HG03025 (cell line): Measurements from ENCODE around the gene RNF220.
"Not testable (repeated sequence)": the region's sequence is repeated elsewhere in the genome, so short reads cannot be mapped to it uniquely, and the experiment has no call there.

ENCODE experiments used
- ATAC-seq: cut with Tn5 transposase; IDR thresholded peaks from one replicate; pipeline ENCODE4 v1.9.1; 2021; ENCODE audit warnings: mild to moderate bottlenecking, moderate library complexity; ENCODE audit not compliant: unreplicated experiment, low FRiP score

Gene RNF220

DNA sequence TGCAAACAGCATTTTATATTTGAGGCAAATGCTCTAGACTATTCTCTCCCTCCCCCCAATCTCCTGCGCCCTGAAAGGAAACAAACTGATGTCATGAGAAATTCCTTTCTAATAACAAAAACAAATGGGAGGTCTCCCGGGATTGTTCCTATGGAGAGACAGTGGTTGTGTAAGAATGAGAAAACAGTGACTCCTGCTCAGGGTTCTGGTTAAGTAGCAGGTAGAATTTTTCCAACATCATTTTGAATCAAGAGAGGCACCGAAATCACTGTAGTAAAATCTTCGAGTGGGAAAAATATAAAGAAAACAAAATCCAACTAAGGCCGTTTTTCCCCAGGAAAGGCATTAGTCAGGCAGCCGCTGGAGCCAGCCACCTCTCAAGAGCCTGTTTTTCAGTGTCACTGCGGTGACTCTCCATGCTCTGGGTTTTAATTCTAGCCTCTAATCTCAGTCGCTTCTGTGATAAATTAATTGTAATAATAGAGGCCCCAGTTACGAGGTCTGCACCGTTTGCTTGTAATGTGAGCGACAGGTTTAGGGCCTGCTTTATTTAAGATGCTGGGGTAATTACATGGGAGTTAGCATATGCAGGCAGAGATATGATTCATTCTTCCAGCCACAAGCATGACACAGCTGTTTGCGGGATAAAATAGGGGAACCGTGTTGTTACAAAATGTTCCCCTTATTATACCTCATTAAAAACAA, 80.3 kb downstream of the RNF220 start:
- ATAC-seq: no peak

DNA sequence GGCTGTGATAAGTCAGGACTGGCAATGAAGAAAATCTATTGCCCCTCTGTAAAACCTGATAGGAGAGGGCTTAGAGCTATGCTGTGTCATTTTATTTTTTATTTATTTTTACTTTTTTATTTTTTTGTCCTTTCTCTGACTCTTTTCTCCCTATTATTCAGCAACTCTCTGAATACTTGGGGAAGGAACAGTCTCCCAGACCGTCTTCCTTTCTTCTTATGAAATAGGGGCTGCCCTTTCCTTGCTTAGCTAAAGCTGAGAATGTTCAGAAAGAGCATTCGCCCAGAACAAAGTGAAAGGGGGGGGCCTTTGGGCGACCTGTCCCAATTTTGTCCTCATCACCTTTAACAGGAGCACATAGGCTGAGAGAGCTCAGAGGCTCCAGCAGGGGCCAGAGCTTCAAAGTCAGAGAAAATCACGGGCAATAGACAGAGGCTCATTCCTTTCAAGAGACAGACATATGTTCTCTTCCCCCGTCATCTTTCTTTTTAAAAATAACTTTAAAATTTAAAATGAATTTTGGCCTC, 80.9 kb downstream of the RNF220 start:
- ATAC-seq: no peak

DNA sequence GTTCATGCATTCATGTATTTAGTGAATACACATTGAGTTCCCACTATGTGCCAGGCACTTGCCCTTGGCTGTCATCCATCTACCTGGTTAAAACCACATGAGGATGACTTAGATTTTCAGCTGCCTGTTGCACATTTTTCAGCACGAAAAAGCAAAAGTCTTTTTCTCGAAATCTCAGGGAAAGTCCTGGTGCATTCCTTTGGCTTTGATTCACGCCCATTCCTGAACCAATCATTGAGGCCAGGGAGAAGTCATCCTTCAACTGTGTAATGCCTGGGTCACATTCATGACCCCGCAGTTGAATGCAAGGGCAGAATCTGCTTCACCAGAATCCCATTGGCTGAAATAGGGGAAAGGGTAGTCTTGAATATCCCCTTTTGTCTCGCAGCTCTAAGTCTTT, 84.4 kb downstream of the RNF220 start:
- ATAC-seq: no peak

DNA sequence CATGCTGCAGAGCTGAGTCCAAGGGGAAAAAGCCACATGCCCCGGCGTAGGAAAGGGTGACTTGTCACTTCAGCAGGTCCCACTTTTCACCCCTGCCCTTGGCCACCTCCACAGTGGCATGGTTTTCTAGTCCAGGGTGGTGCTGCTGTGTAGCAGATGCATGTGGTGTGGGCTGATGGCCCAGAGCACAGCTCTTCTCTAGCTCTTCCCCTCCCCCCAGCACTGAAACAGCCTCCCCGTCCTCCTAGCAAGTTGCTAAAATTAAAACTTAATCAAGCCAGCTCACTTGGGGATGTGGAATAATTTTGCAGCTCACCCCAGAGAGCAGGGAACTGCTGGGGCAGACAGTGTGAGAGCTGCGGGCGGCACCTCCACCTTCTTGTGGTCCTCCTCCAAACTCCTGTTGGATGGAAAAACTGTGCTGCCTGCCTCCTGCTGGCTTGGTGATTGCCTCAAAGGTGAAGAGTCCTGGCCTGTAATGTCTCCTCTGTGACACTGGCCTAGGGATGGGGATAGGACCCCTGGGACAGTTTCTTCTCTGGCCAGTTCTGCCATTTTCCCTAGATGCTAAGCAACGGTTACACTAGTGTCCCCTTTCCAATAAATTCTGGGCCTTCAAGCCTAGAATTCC, 91.6 kb downstream of the RNF220 start:
- ATAC-seq: no peak

DNA sequence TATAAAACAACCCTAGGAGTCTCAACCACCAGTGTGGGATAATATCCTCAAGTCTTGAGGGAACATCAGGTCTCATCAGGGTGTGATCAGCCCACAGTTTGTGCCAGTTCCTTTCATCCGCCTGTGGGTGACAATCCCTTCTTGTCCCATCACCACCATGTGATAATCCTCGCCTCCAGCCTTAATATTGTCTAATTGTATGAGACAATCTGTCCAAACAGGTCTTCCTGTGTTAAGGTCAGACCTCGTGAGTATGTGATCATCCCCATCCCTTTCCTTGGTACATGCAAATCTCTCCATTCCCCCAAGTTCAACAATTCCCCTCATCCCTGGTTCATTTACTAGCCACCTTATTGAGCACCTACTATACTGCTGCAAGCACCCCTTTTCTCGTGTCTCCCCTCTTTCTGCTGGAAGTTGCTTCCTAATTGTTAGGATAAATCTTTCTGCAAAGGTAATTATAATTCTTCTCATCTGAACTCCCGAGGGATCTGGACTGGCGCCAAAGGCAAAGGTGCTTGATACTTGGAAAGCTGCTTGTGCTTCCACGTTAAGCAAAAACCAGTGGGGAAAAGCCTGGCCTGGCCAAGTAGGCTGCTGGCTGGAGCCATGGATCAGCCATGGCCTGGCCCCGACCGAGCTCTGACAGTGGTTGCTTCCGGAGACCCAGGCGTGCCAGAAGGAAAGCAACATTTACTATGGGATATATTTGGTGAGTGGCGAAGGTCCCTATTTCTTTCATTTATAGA, 92.5 kb downstream of the RNF220 start:
- ATAC-seq: no peak

DNA sequence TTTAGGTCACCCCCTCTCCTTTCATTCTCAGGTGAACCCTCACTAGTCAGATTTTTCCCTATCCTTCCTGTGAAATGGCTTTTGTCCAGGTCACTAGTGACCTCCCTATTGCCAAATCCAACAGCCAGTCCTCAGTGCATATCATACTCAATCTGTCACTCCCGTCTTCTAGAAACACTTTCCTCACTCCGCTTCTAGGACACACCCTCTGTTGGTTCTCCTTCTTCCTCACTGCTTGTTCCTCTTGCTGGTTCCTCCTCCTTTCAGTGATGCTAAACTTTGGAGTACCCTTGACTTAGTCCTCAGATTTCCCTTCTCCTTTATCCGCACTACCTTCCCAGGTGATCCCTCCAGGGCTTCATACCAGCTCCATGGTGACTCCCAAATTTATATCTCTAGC, 94.3 kb downstream of the RNF220 start:
- no peak for ATAC-seq

DNA sequence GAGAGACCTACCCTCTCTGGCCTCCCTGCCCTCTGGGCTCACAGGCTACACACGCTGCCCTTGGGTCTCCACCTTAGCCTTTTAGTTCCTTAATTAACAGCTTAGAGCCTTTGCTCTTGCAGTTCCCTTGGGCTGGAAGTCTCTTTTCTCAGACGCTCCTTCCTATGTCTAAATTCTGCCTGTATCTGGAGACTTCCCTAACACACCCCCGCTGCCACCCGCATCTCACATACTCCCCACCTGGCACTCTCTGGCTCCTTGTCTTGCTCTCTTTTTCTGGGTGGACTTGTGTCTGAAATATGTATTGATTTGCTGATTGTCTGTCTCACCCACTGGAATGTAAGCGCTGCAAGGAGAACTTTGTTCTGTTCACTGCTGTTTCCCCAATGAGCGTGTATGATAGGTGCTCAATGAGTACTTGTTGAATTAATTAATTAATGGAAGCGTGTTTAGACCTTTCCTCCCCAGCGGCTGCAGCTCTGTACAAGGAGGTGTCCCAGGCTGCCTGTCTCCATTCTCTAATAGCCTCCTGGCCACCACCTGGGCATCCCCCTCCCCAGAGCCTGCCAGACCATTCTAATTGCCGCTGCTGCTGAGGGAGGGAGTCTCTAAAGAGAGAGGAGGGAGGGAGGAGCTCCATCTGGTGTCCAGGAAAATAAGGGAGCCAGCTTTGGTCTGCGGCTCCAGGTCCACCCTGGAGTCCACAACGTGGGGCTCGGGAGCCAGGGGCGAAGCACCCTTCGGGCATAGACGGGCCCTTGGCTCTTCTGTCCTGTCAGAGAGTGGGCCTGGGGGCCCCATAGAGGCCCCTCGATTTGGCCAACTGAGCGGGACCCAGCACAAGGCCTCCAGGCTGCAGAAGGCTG, 95.4 kb downstream of the RNF220 start:
- no peak for ATAC-seq

DNA sequence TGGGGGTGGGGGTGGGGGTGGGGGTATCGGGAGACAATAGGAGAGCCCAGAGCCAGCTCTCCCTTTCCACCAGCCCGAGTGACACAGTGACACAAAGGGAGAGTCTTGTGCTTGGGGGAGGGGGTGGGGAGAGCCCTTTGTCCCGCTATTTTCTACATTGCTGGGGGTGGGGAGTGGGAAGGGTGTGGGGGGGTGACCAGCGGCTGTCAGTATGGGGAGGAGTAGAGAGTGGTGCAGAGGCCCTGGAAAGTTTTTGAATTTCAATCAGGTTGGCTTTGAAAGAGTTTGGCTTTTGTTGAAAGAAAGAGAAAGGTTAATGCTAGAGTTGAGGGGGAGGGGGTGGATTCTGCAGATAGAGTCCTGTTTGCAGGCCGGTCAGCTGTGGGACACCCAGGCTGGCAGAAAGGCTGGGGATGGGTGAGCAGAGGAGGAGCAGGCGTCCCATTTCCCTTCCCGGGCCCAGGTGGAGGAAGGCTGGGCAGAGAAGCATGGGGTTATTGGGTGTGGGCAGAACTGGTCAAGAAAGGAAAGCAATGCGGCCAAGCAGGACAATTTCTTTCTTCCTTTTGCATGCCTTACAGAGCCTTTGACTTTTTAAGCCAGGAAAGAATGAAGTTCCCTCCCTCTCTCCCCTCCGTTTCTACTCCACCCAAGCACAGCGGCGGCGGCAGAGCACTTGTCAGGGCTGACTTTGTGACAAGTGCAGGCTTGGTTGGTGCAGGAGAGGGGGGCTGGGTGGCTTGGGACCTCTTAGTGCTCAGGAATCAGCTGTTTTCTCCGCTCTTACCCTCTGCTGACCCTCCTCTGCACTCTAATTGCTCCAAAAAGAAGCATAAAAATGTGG, 96.2 kb downstream of the RNF220 start:
- no peak for ATAC-seq

DNA sequence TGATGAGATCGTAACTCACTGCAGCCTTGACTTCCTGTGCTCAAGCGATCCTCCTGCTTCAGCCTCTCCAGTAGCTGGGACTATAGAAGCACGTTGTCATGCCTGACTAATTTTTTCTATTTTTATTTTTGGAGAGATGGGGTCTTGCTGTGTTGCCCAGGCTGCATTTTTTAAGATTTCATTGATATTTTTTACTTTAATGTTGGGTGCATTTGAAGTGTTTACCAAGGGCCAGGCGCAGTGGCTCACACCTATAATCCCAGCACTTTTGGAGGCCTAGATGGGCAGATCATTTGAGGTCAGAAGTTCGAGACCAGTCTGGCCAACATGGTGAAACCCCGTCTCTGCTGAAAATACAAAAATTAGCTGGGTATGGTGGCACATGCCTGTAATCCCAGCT, 97.8 kb downstream of the RNF220 start:
- ATAC-seq: not testable (repeated sequence)

DNA sequence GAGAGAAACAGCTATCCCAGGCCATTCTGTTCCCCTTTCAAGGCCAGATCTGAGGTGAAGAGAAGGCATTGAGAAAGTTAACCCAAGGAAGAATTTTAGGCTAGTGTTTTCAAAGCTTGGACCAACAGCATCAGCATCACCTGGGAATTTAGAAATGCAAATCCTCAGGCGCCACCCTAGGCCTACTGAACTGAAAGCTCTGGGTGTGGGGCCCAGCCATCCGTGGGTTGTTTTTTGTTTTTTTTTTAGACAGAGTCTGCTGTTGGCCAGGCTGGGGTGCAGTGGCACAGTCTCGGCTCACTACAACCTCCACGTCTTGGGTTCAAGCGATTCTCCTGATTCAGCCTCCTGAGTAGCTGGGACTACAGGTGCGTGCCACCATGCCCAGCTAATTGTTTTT, 98.6 kb downstream of the RNF220 start:
- ATAC-seq: no peak

DNA sequence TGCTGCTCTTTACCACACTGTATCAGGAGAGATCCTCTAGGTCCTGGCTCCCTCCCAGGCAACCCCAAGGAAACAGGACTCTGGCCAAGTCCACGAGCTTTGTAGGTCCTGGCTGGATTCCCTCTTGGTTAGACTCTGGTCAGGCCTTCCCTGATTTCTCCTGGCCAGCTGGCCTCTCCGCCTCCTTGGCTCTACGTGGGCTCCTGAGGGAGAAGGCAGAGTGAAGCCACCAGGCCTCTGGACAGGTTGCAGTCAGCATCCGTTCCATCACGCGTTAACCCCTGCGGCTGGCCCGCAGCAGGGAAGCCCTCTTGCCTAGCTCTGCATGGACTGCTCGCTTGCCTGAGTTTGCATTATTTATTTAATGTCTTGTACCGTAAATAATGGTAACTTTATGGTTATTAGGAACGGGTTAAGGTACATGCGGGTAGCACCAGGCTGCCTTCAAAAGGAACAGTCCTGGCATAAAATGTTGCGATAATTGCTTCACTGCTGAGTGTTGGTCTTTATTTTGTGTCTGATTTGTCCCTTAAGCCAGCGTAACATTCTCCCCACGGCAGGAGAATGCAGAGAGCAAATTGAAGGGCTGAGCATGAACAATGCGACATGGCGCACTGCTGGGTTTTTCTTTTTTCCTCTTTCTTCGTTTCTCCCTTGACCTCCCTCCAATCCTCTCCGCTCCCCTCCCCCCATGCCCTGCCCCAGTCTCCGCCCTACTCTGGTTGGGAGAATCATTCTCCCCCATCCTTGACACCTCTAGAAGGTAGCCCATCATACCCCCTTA, 100.3 kb downstream of the RNF220 start:
- no peak for ATAC-seq

DNA sequence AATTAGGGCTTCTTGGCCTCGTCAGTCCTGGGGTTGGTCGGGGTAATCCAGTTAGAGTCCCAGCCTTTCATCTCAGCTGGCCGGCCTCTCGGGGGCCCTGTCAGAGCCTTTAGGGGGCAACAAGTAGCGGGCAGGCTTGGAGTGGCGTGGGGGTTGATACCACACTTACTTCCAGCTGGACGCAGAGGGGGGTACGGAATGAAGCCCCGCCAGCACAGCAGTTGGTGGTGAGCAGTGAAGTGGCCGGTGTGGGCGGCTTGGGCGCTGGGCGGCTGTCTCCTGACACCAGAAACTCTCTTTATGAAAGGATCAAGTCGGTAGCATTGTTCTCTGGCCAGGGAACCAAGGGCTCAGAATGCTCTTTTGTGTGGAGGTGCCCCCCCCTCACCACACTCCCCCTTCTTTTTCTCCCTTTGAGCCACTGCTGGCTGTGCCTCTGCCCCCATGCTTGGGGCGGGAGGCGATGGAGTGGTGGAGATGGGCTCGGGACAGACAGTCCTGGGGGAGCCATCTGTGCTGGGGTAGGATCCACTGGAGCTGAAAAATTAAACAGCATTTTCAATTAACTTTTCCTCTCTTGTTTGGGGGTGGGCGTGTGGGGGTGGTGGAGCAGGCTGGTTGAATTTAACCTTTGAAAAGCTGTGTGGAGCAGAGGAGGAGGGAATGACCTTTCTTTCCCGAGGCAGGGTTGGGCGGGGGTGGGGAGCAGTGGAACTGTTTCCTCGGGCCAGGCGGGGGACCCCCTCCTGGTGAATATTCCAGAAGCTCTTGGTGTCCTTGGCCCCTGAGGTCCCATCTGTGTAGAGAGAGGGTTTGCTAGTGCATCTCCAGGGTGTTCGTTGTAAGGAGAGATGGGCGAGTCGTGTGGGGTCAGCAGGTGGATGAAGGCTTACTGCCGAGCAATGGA, 102.7 kb downstream of the RNF220 start:
- no peak for ATAC-seq

DNA sequence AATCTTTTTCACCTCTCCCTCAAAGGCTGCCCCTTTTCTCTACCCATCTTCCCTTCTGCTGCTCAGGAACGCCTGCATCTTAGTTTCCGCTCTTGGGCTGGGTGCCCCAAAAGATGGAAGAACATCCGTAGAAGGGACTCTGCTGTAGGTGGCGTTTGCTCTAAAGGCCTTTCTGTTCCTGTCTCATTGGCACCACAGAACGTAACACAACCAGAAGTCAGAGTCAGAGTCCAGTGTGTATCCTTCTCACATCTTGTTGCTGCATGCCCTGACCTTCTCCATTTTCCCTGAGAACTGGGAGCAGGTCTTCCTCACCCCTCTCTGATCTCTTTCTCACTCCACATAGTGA, 103.3 kb downstream of the RNF220 start:
- ATAC-seq: no peak

DNA sequence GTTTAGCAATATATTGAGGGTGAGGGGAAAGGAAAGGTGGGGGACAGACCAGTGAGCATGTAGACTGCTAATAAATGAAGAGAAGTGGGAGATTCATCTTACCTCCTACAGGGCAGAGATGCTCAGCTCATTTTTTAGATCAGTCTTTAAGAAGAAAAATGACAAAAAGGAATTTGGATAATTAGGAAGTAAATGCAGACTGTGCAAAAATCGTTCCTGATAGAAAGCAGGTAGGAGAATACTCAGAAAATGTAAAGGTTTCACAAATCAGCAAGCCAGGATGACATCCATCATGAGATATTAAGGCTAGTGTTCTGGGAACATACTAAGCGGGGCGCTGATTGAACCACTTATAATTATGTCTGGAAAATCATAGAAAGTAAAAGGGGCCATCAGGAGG, 106.3 kb downstream of the RNF220 start:
- ATAC-seq: no peak

DNA sequence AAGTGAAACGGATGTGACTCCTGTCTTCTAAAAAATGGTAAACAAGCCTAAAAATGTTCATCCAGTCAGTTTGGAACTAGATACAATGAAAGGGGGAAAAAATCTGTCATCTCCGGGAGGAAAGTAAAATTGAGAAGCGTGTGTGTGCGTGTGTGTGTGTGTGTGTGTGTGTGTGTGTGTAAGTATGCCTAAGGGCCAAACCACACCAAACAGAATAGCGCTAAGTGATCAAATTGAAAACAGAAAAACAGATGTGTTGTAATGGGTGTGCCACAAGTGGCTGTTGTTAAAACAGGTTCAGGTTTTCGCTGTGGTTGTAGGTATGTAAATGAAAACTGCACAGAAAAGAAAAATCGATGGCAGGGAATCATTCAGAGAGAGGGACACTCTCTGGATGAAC, 106.7 kb downstream of the RNF220 start:
- ATAC-seq: no peak

DNA sequence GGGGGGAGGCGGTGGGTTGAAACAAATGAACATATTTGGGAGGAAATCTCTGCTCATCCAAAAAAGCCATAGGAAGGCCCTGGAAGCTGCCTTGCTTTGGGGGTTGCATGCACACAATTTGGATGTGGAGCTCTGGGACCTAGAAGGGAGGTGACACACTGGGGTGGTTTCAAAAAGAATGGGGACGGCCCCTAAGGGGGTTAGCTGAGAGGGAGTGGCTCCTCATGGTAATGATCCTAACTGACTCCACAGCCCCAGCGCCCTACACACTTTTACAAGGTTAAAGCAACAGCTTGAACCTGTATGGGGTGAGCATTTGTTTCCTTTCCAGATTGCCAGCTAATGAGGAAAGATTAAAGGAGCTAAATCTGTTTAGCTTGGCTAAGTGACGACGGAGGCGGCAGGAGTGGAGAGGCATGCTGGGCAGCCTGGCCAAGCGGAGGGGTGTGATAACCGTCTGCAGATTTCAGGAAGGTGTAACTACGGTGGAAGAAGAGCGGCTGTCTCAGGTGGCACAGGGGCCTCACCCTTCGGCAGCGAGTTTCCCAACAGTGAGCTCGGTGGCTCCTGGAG, 107.3 kb downstream of the RNF220 start:
- ATAC-seq: no peak

DNA sequence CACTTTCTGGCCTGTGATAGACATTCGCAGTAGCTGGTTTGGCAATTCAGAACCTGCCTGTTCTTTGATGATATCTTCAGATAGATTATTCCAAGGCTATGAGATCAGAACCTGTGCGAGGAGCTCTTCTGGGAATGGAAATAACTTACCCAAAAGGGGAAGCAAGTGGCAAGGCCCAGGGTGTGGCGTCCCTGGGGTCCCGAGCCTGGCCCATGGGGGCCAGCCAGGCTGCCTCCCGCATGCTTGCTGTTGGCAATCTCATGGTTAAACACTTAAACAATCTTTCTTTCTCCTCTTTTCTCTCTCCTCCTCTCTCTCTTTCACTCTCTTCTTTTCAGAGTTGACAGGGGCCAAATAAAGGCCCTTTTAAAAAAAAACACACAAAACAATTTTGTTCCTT, 108.1 kb downstream of the RNF220 start:
- ATAC-seq: no peak

DNA sequence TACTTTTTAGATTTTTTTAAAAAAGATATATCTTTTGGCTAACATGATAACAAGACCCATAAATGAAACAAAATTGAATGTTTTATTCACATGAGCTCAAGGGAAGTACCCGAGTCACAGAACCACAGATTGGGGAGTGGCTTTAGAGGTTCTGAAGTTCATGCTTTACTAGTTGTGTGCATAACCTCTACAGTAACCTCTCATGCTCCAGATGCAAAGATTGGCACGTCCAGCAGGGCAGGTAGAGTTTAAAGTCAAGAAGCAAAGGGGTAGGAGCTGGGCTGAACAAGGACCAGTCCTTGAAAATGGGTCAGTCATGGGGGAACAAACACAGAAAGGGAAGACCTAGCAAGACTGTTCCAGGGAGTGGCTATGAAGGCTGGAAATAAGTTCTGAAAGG, 109.6 kb downstream of the RNF220 start:
- ATAC-seq: no peak
